GM12892 (cell line): Measurements from ENCODE around the gene SPTBN1.

Source experiments
- POLR2A ChIP-seq: IDR thresholded peaks from 2 replicates; pipeline ENCODE4 v1.6.1; 2011; ENCODE audit warnings: low read depth, low read length, control low read depth
- POLR2AphosphoS5 ChIP-seq: IDR thresholded peaks from 2 replicates; pipeline ENCODE4 v1.6.1; 2011; ENCODE audit warnings: low read depth, low read length, control low read depth

- no peak for TF ChIP-seq POLR2AphosphoS5
- TF ChIP-seq POLR2A = no peak
These were observed 94.4 kb downstream of the SPTBN1 start for GRCh38 chr2:54550547-54550946.
